ENCODE results near the gene TRAPPC2L.

DNA sequence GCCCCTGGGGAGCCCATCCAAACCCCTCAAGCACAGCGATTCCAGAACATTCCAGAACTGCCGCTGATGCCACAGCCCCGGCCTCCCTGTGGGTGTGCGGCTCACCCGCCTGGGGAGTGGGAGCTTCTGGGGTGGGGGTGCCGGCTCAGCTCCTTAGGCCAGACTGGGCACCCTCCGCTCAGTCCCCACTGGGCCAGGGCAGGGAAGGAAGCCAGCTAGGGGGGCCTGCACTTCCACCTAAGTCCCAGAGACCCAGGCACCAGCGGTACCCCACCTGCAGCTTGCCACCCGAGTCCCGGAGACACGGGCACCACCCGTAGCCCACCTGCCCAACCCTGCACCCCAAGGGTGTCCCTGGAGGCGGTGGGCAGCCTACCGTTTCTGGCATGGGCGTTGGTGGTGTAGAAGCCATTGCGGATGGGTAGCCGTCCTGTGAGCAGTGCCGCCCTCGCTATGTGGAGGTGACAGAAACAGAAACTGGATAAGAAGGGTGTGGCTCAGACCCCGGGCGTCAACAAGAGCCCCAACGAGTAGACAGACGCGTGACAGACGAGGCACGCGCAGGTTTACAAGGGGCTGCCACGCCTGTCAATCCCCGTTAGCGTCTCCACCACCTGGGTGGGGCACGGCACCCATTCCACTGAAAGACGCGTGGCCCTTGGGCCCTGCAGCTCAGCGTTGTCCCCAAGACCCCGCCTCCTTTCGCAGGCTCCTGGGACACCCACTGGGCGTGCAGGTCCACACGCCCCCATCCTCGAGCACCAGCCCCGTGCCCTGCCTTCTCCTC, 15.2 kb upstream of the TRAPPC2L start:
- TF ChIP-seq, protein P1, sequence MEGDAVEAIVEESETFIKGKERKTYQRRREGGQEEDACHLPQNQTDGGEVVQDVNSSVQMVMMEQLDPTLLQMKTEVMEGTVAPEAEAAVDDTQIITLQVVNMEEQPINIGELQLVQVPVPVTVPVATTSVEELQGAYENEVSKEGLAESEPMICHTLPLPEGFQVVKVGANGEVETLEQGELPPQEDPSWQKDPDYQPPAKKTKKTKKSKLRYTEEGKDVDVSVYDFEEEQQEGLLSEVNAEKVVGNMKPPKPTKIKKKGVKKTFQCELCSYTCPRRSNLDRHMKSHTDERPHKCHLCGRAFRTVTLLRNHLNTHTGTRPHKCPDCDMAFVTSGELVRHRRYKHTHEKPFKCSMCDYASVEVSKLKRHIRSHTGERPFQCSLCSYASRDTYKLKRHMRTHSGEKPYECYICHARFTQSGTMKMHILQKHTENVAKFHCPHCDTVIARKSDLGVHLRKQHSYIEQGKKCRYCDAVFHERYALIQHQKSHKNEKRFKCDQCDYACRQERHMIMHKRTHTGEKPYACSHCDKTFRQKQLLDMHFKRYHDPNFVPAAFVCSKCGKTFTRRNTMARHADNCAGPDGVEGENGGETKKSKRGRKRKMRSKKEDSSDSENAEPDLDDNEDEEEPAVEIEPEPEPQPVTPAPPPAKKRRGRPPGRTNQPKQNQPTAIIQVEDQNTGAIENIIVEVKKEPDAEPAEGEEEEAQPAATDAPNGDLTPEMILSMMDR (IDR thresholded peaks at IDR 0.05): no peak
- no peak for TF ChIP-seq ZFX (IDR thresholded peaks at IDR 0.05; ENCODE audit: borderline replicate concordance)

Measured in 22Rv1 (cell line).